K562 (cell line): ENCODE data around the gene C3AR1. TPM values are rescaled to one million over a fixed set of nuclear protein-coding genes. Genes with fewer than 3 reads are reported as not detected.

Experiments used
- ARID2 ChIP-seq: fragments of 450-650 bp; IDR thresholded peaks from 2 replicates; pipeline ENCODE4 v1.6.1; 2017; ENCODE audit warnings: antibody characterized with exemption, mild to moderate bottlenecking
- BRF1 ChIP-seq: IDR thresholded peaks from 3 replicates; pipeline ENCODE4 v1.6.1; 2011; ENCODE audit warnings: borderline replicate concordance, mild to moderate bottlenecking; ENCODE audit not compliant: insufficient read length; ENCODE audit errors: extremely low read depth
- C11orf30 ChIP-seq: fragments of 450-650 bp; IDR thresholded peaks from 2 replicates; pipeline ENCODE4 v1.6.1; 2016; ENCODE audit warnings: low read depth, mild to moderate bottlenecking
- DMBX1 ChIP-seq: fragments of 250-450 bp; sonication (Bioruptor Pico); IDR thresholded peaks from 2 replicates; pipeline ENCODE4 v1.8.0; 2022; ENCODE audit warnings: inconsistent platforms, mild to moderate bottlenecking, moderate library complexity, borderline replicate concordance
- DPF2 ChIP-seq: fragments of 450-650 bp; IDR thresholded peaks from 2 replicates; pipeline ENCODE4 v1.6.1; 2016
- E2F6 ChIP-seq, 2 experiments: IDR thresholded peaks; 2 replicates each; pipeline ENCODE4 v1.6.1; 2011; ENCODE audit warnings: borderline replicate concordance in 1 of 2, control low read depth in 1 of 2, low read depth in 1 of 2, low read length in 1 of 2, mild to moderate bottlenecking in 1 of 2, mixed read lengths in 1 of 2, moderate library complexity in 1 of 2; ENCODE audit not compliant: insufficient read depth in 1 of 2, insufficient read length in 1 of 2, poor library complexity in 1 of 2, severe bottlenecking in 1 of 2; ENCODE audit errors: extremely low read depth in 1 of 2
- EGR1 ChIP-seq: fragments of 450-650 bp; conservative IDR thresholded peaks from 2 replicates; pipeline ENCODE4 v1.6.1; 2017; ENCODE audit warnings: mild to moderate bottlenecking
- ETS1 ChIP-seq: conservative IDR thresholded peaks from 2 replicates; pipeline ENCODE4 v1.6.1; 2011; ENCODE audit warnings: low read depth, mild to moderate bottlenecking, low read length; ENCODE audit not compliant: control insufficient read depth
- HSF4 ChIP-seq: fragments of 250-450 bp; sonication (Bioruptor Pico); IDR thresholded peaks from 2 replicates; pipeline ENCODE4 v2.1.2; 2022; ENCODE audit warnings: mild to moderate bottlenecking, moderate library complexity, borderline replicate concordance
- MEF2A ChIP-seq: IDR thresholded peaks from 2 replicates; pipeline ENCODE4 v1.6.1; 2011; ENCODE audit warnings: low read depth, mild to moderate bottlenecking, low read length, moderate library complexity; ENCODE audit not compliant: control insufficient read depth
- MYNN ChIP-seq, 2 experiments: sonication (generic); formaldehyde crosslinking in 1 of 2; IDR thresholded peaks; 2 replicates each; pipeline versions ENCODE4 v1.5.0 to v1.6.1; 2016 to 2020; ENCODE audit warnings: antibody characterized with exemption in 1 of 2, missing genetic modification reagents in 1 of 2
- REST ChIP-seq, 2 experiments: fragments of 450-650 bp; formaldehyde crosslinking in 1 of 2; IDR thresholded peaks; 2 replicates each; pipeline versions ENCODE4 v1.4.0 to v1.6.1; 2014 to 2020; ENCODE audit warnings: mild to moderate bottlenecking in 2 of 2, borderline replicate concordance in 1 of 2, low read depth in 1 of 2
- SMAD4 ChIP-seq: fragments of 250-450 bp; sonication (Bioruptor Pico); conservative IDR thresholded peaks from 2 replicates; pipeline ENCODE4 v1.8.0; 2021; ENCODE audit warnings: inconsistent platforms, mild to moderate bottlenecking, moderate library complexity
- ZKSCAN1 ChIP-seq: fragments of 150-350 bp; IDR thresholded peaks from 2 replicates; pipeline ENCODE4 v1.6.1; 2016; ENCODE audit warnings: low read depth, low read length
- ZNF121 ChIP-seq: sonication (generic); formaldehyde crosslinking; conservative IDR thresholded peaks from 2 replicates; pipeline ENCODE4 v1.8.0; 2022; ENCODE audit warnings: missing genetic modification reagents
- ZNF644 ChIP-seq: fragments of 200-800 bp; sonication (Bioruptor generic); IDR thresholded peaks from 2 replicates; pipeline ENCODE4 v1.6.1; 2016; ENCODE audit warnings: low read depth, missing genetic modification characterization, missing compliant biosample characterization
- polyA plus RNA-seq, 8 experiments: library from polyadenylated mRNA; depleted of rRNA in 4 of 8; stranded (reverse) in 5 of 8; unstranded in 3 of 8; fragments of >200 nt; fragmentation: Nextera tagmentation in 2 of 8; fragmentation: Illumina TruSeq in 1 of 8; extraction: Ambion mirVana in 2 of 8; extraction: Trizol in 1 of 8; gene quantifications; 2 replicates each; pipeline versions ENCODE4 v1.2.1 to v1.2.3, GENCODE V29; 2011 to 2014; ENCODE audit warnings: inconsistent platforms in 1 of 8, missing spikeins in 1 of 8
- total RNA-seq, 7 experiments: library from RNA; depleted of rRNA in 6 of 7; stranded (reverse); fragments of >200 nt in 6 of 7; fragmentation: Illumina TruSeq in 2 of 7; extraction: Trizol in 2 of 7; gene quantifications; 2 replicates each; pipeline versions ENCODE4 v1.2.1 to v1.2.3, GENCODE V29; 2011 to 2021; ENCODE audit warnings: low replicate concordance in 1 of 7

Gene C3AR1
- total and polyA plus RNA-seq, 9 of the 15 experiments (the other 6 are each of a cell fraction or from before 2014, with no cell fraction given): 2.2 to 12.9 (median 5.3) TPM

- no peak for TF ChIP-seq C11orf30
- TF ChIP-seq EGR1: peak; percentile 40; the same call in 1 of the 2 replicates
- TF ChIP-seq ETS1: no peak
- TF ChIP-seq ARID2: no peak
- TF ChIP-seq BRF1: no peak
- 0 out of 2 replicates have a peak, but pooled peaks have one; percentile 32 for TF ChIP-seq SMAD4 (CRISPR knock-in tag)
- TF ChIP-seq E2F6 (IDR thresholded peaks at IDR 0.05; ENCODE audit: borderline replicate concordance in 1 of 2, extremely low read depth in 1 of 2, insufficient read depth in 1 of 2, insufficient read length in 1 of 2, low read depth in 1 of 2, low read length in 1 of 2, poor library complexity in 1 of 2, severe bottlenecking in 1 of 2): peak in 1 of 2 experiments; percentile 11
- TF ChIP-seq DMBX1: no peak
- TF ChIP-seq DPF2: 0 out of 2 replicates have a peak, but pooled peaks have one; percentile 12
- TF ChIP-seq ZNF644 (tag): no peak
- no peak for TF ChIP-seq HSF4
- peak; percentile 91 for TF ChIP-seq MEF2A
- 0 out of 2 replicates have a peak, but pooled peaks have one; percentile 16 for TF ChIP-seq MYNN (IDR thresholded peaks at IDR 0.05)
- no peak for TF ChIP-seq MYNN (CRISPR knock-in tag; IDR thresholded peaks at IDR 0.05)
- TF ChIP-seq ZNF121: no peak
- 0 out of 2 replicates have a peak, but pooled peaks have one; percentile 50 for TF ChIP-seq ZKSCAN1
- no peak for TF ChIP-seq REST (IDR thresholded peaks at IDR 0.05; ENCODE audit: borderline replicate concordance)
- no peak for TF ChIP-seq REST (CRISPR knock-in tag; IDR thresholded peaks at IDR 0.05; ENCODE audit: low read depth)
Measured at GRCh38 chr12:8038659-8039114, 27.5 kb downstream of the C3AR1 start (continued).
